ENCODE data around the gene RNPS1. TPM values are rescaled to one million over a fixed set of nuclear protein-coding genes. Genes with fewer than 3 reads are reported as not detected.

The RNPS1 gene
- total and polyA plus RNA-seq, 4 donors = 95.5 to 101 (median 97.4) TPM

- intact Hi-C loops (cut with DNase I) = no loop called here
- WGBS, 2 donors = 93 to 95% methylated on average over 28 of the region's 28 CpGs
These were observed 32.7 kb downstream of the RNPS1 start for GRCh38 chr16:2235234-2235651.

DNA sequence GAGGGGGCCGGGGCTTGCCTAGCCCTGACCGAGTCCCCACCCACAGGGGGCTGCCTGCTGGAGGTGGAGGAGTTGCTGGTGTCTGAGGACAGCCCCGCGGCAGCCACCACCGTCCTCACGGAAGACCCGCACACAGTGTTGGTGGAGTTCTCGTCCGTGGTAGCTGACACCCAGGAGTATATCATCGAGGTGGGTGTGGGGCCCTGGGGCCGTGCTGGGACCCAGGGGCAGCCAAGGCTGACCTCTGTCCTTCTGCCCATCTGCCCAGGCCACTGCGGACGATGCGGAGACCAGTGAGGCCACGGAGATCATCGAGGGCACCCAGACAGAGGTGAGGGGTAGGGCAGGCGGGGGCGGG lies 33.1 kb downstream of the RNPS1 start:
- DNase-seq (no peak), ATAC-seq (ENCODE audit: low FRiP score) (no peak)
- H3K4me1 ChIP-seq (ENCODE audit: control insufficient read depth in 1 of 2, insufficient read depth in 2 of 2, low read length in 2 of 2) = no peaks in the 10 kb centered on the region
- H3K27me3 ChIP-seq (ENCODE audit: control insufficient read depth in 1 of 2, insufficient read depth in 2 of 2, low read length in 1 of 2) = no peaks in the 10 kb centered on the region
- H3K27ac ChIP-seq (ENCODE audit: low read depth in 1 of 2, low read length in 2 of 2) = no peak overlapping the region
- H3K9me3 ChIP-seq (ENCODE audit: control insufficient read depth, low read length) = no peaks in the 10 kb centered on the region
- intact Hi-C loops (cut with DNase I) = no loop called here
- no peak overlapping the region for H3K4me3 ChIP-seq (ENCODE audit: low read length in 2 of 2)
- H3K36me3 ChIP-seq (ENCODE audit: control insufficient read depth in 1 of 2, insufficient read depth in 2 of 2, low read length in 1 of 2) = peaks cover 0 to 7% of the 10 kb centered on the region in 2 donors
- WGBS, 2 donors = 92 to 97% methylated on average over 18 of the region's 18 CpGs

More at GRCh38 chr16:2235234-2235651, 32.7 kb downstream of the RNPS1 start:
- ATAC-seq (ENCODE audit: low FRiP score) = no peak
- no peaks in the 10 kb centered on the region for H3K27me3 ChIP-seq (ENCODE audit: control insufficient read depth in 1 of 2, insufficient read depth in 2 of 2, low read length in 1 of 2)
- DNase-seq = no peak
- no peaks in the 10 kb centered on the region for H3K4me1 ChIP-seq (ENCODE audit: control insufficient read depth in 1 of 2, insufficient read depth in 2 of 2, low read length in 2 of 2)
- no peak overlapping the region for H3K27ac ChIP-seq (ENCODE audit: low read depth in 1 of 2, low read length in 2 of 2)
- H3K4me3 ChIP-seq (ENCODE audit: low read length in 2 of 2) = no peak overlapping the region
- H3K9me3 ChIP-seq (ENCODE audit: control insufficient read depth, low read length) = no peaks in the 10 kb centered on the region
- peaks cover 0 to 5% of the 10 kb centered on the region in 2 donors for H3K36me3 ChIP-seq (ENCODE audit: control insufficient read depth in 1 of 2, insufficient read depth in 2 of 2, low read length in 1 of 2)

DNA sequence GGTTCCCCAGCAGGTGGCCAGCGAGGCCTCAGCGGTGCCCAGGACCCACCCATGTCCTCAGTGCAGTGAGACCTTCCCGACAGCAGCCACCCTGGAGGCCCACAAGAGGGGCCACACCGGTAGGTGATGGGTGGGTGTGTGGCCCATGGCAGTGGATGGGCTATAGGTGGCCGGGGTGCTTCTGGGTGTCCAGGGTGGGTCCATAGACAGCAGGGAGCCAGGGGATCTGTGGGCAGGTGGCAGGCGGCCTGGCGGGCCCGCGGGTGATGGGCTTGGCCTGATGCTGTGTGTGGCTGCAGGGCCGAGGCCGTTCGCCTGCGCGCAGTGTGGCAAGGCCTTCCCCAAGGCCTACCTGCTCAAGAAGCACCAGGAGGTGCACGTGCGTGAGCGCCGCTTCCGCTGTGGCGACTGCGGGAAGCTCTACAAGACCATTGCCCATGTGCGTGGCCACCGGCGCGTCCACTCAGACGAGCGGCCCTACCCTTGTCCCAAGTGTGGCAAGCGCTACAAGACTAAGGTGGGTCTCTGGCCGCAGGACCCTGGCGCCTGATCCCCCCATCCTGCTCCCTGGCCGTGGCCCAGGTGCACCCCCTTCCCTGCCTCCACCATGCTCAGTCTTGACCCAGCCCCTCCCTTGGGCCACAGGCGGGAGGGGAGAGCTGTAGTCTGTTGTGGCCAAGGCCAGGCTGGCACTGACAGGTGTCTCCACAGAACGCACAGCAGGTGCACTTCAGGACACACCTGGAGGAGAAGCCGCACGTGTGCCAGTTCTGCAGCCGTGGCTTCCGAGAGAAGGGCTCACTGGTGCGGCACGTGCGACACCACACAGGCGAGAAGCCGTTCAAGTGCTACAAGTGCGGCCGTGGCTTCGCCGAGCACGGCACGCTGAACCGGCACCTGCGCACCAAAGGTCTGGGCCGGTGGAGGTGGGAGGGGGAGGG lies 33.8 kb downstream of the RNPS1 start:
- peaks cover 0 to 13% of the 10 kb centered on the region in 2 donors for H3K36me3 ChIP-seq (ENCODE audit: control insufficient read depth in 1 of 2, insufficient read depth in 2 of 2, low read length in 1 of 2)
- no peaks in the 10 kb centered on the region for H3K9me3 ChIP-seq (ENCODE audit: control insufficient read depth, low read length)
- DNase-seq (no peak), ATAC-seq (ENCODE audit: low FRiP score) (no peak)
- WGBS, 2 donors = 95 to 97% methylated on average over 45 to 51 of the region's 51 CpGs
- no peaks in the 10 kb centered on the region for H3K4me1 ChIP-seq (ENCODE audit: control insufficient read depth in 1 of 2, insufficient read depth in 2 of 2, low read length in 2 of 2)
- intact Hi-C loops (cut with DNase I) = no loop called here
- H3K27me3 ChIP-seq (ENCODE audit: control insufficient read depth in 1 of 2, insufficient read depth in 2 of 2, low read length in 1 of 2) = no peaks in the 10 kb centered on the region
- H3K27ac ChIP-seq (ENCODE audit: low read depth in 1 of 2, low read length in 2 of 2) = no peak overlapping the region
- no peak overlapping the region for H3K4me3 ChIP-seq (ENCODE audit: low read length in 2 of 2)

GRCh38 chr16:2233046-2233775 lies 34.7 kb downstream of the RNPS1 start:
- WGBS, 2 donors = 91% methylated on average over 28 of the region's 28 CpGs
- Histone ChIP-seq H3K4me1 (ENCODE audit: control insufficient read depth in 1 of 2, insufficient read depth in 2 of 2, low read length in 2 of 2) (no peaks in the 10 kb centered on the region), H3K9me3 (ENCODE audit: control insufficient read depth, low read length) (no peaks in the 10 kb centered on the region), H3K27ac (ENCODE audit: low read depth in 1 of 2, low read length in 2 of 2) (no peak overlapping the region), H3K36me3 (ENCODE audit: control insufficient read depth in 1 of 2, insufficient read depth in 2 of 2, low read length in 1 of 2) (peaks cover 0 to 14% of the 10 kb centered on the region in 2 donors), H3K4me3 (ENCODE audit: low read length in 2 of 2) (no peak overlapping the region), H3K27me3 (ENCODE audit: control insufficient read depth in 1 of 2, insufficient read depth in 2 of 2, low read length in 1 of 2) (no peaks in the 10 kb centered on the region)
- no peak for ATAC-seq (ENCODE audit: low FRiP score)
- DNase-seq = no peak
- intact Hi-C loops (cut with DNase I) = no loop called here

DNA sequence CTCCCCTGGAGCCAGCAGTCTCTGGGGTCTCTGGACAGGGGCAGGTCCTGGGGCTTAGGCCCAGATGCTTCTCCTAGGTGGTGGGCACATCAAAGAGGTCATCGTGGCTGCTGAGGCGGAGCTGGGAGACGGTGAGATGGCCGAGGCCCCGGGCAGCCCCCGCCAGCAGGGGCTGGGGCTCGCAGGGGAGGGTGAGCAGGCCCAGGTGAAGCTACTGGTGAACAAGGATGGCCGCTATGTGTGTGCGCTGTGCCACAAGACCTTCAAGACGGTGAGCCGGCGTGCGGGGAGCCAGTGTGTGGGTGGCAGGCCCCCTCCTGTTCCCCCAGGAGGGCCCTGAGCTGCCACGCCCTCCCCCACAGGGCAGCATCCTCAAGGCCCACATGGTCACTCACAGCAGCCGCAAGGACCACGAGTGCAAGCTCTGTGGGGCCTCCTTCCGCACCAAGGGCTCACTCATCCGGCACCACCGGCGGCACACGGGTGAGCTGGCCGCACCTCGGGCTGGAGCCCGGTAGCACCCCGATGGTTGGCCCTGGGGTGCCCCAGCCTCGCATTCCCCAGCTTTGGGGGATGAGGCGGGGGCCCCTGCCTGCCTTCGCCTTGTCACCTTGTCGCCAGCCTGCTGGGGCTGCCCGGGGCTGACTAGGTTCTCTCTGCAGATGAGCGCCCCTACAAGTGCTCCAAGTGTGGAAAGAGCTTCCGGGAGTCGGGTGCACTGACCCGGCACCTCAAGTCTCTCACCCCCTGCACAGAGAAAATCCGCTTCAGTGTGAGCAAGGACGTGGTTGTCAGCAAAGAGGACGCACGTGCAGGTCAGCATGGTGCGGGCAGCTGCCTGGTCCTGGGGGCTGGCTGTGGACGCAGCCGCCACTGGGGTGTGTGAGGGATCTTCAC lies 35.6 kb downstream of the RNPS1 start:
- H3K27ac ChIP-seq (ENCODE audit: low read depth in 1 of 2, low read length in 2 of 2) = no peak overlapping the region
- H3K4me3 ChIP-seq (ENCODE audit: low read length in 2 of 2) = no peak overlapping the region
- no peaks in the 10 kb centered on the region for H3K4me1 ChIP-seq (ENCODE audit: control insufficient read depth in 1 of 2, insufficient read depth in 2 of 2, low read length in 2 of 2)
- no peaks in the 10 kb centered on the region for H3K9me3 ChIP-seq (ENCODE audit: control insufficient read depth, low read length)
- intact Hi-C loops (cut with DNase I) = no loop called here
- WGBS, 2 donors = 89 to 93% methylated on average over 36 to 41 of the region's 41 CpGs
- peaks cover 0 to 14% of the 10 kb centered on the region in 2 donors for H3K36me3 ChIP-seq (ENCODE audit: control insufficient read depth in 1 of 2, insufficient read depth in 2 of 2, low read length in 1 of 2)
- DNase-seq = no peak
- no peaks in the 10 kb centered on the region for H3K27me3 ChIP-seq (ENCODE audit: control insufficient read depth in 1 of 2, insufficient read depth in 2 of 2, low read length in 1 of 2)
- ATAC-seq (ENCODE audit: low FRiP score) = no peak

- Histone ChIP-seq H3K4me1 (ENCODE audit: control insufficient read depth in 1 of 2, insufficient read depth in 2 of 2, low read length in 2 of 2) (no peaks in the 10 kb centered on the region), H3K4me3 (ENCODE audit: low read length in 2 of 2) (no peak overlapping the region), H3K27me3 (ENCODE audit: control insufficient read depth in 1 of 2, insufficient read depth in 2 of 2, low read length in 1 of 2) (no peaks in the 10 kb centered on the region), H3K9me3 (ENCODE audit: control insufficient read depth, low read length) (no peaks in the 10 kb centered on the region), H3K36me3 (ENCODE audit: control insufficient read depth in 1 of 2, insufficient read depth in 2 of 2, low read length in 1 of 2) (peaks cover 0 to 14% of the 10 kb centered on the region in 2 donors), H3K27ac (ENCODE audit: low read depth in 1 of 2, low read length in 2 of 2) (no peak overlapping the region)
- intact Hi-C loops (cut with DNase I) = no loop called here
- ATAC-seq (ENCODE audit: low FRiP score) (no peak), DNase-seq (no peak)
- WGBS, 2 donors = 84 to 86% methylated on average over 29 of the region's 29 CpGs
These were observed 36.7 kb downstream of the RNPS1 start for GRCh38 chr16:2231016-2231931.

DNA sequence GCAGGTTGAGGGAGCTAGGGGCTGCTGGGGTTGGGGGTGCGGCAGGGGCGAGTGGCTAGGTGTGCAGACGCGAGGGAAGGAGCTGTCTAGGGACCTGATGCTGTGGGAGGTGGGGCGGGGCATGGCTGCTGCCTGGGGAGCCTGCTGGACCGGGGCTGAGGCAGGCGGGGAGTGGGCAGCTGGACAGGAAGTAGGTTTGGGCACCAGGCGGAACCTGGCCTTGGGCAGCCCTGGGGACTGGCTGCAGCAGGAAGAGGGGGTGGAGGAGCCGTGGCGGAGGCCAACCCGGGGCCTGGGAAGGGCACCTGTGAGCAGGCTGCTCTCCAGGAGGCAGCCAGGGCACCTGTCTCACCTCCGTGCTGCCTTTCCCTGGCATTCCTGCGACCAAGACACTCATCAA lies 37.5 kb downstream of the RNPS1 start:
- ATAC-seq (ENCODE audit: low FRiP score) = no peak

More for the DNA sequence above, 37.5 kb downstream of the RNPS1 start:
- Histone ChIP-seq H3K4me3 (ENCODE audit: low read length in 2 of 2) (no peak overlapping the region), H3K27me3 (ENCODE audit: control insufficient read depth in 1 of 2, insufficient read depth in 2 of 2, low read length in 1 of 2) (no peaks in the 10 kb centered on the region), H3K27ac (ENCODE audit: low read depth in 1 of 2, low read length in 2 of 2) (no peak overlapping the region), H3K4me1 (ENCODE audit: control insufficient read depth in 1 of 2, insufficient read depth in 2 of 2, low read length in 2 of 2) (no peaks in the 10 kb centered on the region), H3K36me3 (ENCODE audit: control insufficient read depth in 1 of 2, insufficient read depth in 2 of 2, low read length in 1 of 2) (peaks cover 0 to 14% of the 10 kb centered on the region in 2 donors), H3K9me3 (ENCODE audit: control insufficient read depth, low read length) (no peaks in the 10 kb centered on the region)
- 89 to 93% methylated on average over 13 of the region's 13 CpGs for WGBS, 2 donors
- DNase-seq = no peak
- intact Hi-C loops (cut with DNase I) = no loop called here

Measured in aorta (tissue), 5 donors.